T-helper 2 cell treated with Interferon-gamma antibody and Interleukin-4, amounts not matched to agents 5 μg/mL and 100 μg/mL, for 36 hours (primary cell): Measurements from ENCODE around the gene SENP7.
A peak's percentile ranks its signal among the peaks of the same experiment; 100 is the strongest.
"Not testable (repeated sequence)": the region's sequence is repeated elsewhere in the genome, so short reads cannot be mapped to it uniquely, and the experiment has no call there.

Source experiments
- DNase-seq: peaks from one replicate; pipeline ENCODE4 v3.0.0; 2021; ENCODE audit warnings: low spot score
- H3K27ac Mint-ChIP-seq: one replicate; pipeline ENCODE4 v1.8.0; 2021; ENCODE audit warnings: mild to moderate bottlenecking, mixed read lengths
- H3K27me3 Mint-ChIP-seq: one replicate; pipeline ENCODE4 v1.8.0; 2021; ENCODE audit warnings: low read depth, mixed read lengths
- H3K36me3 Mint-ChIP-seq: one replicate; pipeline ENCODE4 v1.8.0; 2021; ENCODE audit warnings: low read depth, mixed read lengths
- H3K4me1 Mint-ChIP-seq: one replicate; pipeline ENCODE4 v1.8.0; 2021; ENCODE audit warnings: low read depth, mixed read lengths
- H3K4me3 Mint-ChIP-seq: one replicate; pipeline ENCODE4 v1.8.0; 2022; ENCODE audit warnings: mild to moderate bottlenecking, moderate library complexity, mixed read lengths
- H3K9me3 Mint-ChIP-seq: one replicate; pipeline ENCODE4 v1.8.0; 2021; ENCODE audit warnings: mixed read lengths

SENP7 gene

GRCh38 chr3:101512646-101513418, at the start of gene SENP7:
Gene SENP7 (minus strand): TSS chr3:101513212. CDS start chr3:101513130, 82 bp downstream.
- H3K36me3 Mint-ChIP-seq = peaks cover 22% of the 10 kb centered on the region
- peak within 1 kb of the TSS; percentile 99 for H3K27ac Mint-ChIP-seq
- peak within 1 kb of the TSS; percentile 100 for H3K4me3 Mint-ChIP-seq
- no peaks in the 10 kb centered on the region for H3K9me3 Mint-ChIP-seq
- H3K4me1 Mint-ChIP-seq = peaks cover 27% of the 10 kb centered on the region
- no peaks in the 10 kb centered on the region for H3K27me3 Mint-ChIP-seq
- peak; percentile 77 for DNase-seq

DNA sequence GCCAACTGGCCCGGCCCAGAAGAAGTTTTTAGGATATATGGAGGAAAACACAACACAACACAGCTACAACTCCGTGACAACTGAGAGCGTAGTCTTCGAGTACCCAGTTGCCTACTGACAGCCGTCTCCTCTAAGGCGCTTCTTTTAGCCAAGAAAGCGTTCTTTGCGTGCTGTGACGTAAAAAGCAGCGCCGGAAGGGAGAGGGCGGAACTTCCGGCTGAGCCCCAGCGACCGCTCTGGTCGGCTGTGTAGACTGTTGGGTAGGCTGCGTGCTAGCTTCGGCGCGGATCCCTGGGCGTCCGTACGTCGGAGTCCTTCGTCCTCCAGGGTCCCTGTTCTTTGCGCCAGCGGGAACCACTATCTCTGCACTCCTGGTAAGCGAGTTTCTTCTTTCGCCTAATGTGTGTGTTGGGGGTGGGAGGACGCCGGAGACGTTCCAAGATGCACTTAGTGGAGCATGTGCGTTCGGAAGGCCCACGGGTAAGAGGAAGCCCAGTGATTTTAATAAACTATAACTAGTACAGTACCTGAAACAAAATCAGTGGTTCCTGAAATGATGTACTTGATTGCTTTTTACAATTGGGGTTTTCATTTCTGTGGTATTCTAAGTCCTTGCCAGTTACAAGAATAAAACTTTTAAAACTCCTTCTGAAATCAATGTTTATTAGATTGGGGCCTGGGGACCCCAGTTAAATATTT, 48.8 kb upstream of the SENP7 start, which contains the start of gene TRMT10C:
Gene TRMT10C (plus strand): TSS at position 239 of the 699 bp plus-strand sequence. CDS start 2,914 bp downstream, outside the sequence.
- peak; percentile 91 for DNase-seq
- Mint-ChIP-seq H3K4me3 (peak within 1 kb of the TSS; percentile 99), H3K4me1 (peaks cover 18% of the 10 kb centered on the region), H3K9me3 (no peaks in the 10 kb centered on the region), H3K27me3 (peaks cover under 1% of the 10 kb centered on the region), H3K36me3 (peaks cover 37% of the 10 kb centered on the region), H3K27ac (peak within 1 kb of the TSS; percentile 98)

GRCh38 chr3:101556064-101556463, 43.1 kb upstream of the SENP7 start:
- Mint-ChIP-seq H3K27me3 (peaks cover 14% of the 10 kb centered on the region), H3K4me3 (no peak overlapping the region), H3K9me3 (no peaks in the 10 kb centered on the region), H3K27ac (no peak overlapping the region), H3K36me3 (no peaks in the 10 kb centered on the region), H3K4me1 (peaks cover 4% of the 10 kb centered on the region)
- DNase-seq = no peak

GRCh38 chr3:101553381-101553780, 40.4 kb upstream of the SENP7 start:
- H3K36me3 Mint-ChIP-seq, H3K4me3 Mint-ChIP-seq, H3K4me1 Mint-ChIP-seq: not testable (repeated sequence)

GRCh38 chr3:101551359-101552081, 38.5 kb upstream of the SENP7 start:
- not testable (repeated sequence) for H3K4me3 Mint-ChIP-seq, H3K36me3 Mint-ChIP-seq, H3K27ac Mint-ChIP-seq, DNase-seq, H3K9me3 Mint-ChIP-seq
- H3K27me3 Mint-ChIP-seq = peaks cover 10% of the 10 kb centered on the region
- H3K4me1 Mint-ChIP-seq = peaks cover 20% of the 10 kb centered on the region

More at GRCh38 chr3:101553381-101553780, 40.4 kb upstream of the SENP7 start:
- not testable (repeated sequence) for H3K9me3 Mint-ChIP-seq, DNase-seq, H3K27ac Mint-ChIP-seq
- peaks cover 14% of the 10 kb centered on the region for H3K27me3 Mint-ChIP-seq

DNA sequence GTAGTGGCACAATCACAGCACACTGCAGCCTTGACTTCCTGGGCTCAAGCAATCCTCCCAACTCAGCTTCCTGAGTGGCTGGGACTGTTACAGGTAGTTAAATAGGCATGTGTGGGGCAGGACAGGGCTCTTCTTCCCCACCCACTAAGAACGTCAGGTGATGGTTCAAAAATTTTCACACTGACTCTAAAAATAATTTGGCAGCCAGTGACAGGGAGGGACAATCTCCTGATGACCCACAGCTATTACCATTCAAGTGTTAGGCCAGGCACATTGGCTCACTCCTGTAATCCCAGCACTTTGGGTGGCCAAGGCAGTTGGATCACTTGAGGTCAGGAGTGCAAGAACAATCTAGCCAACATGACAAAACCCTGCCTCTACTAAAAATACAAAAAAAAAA, 36.5 kb upstream of the SENP7 start:
- Mint-ChIP-seq H3K4me3 (no peak overlapping the region), H3K27me3 (no peaks in the 10 kb centered on the region), H3K27ac (no peak overlapping the region), H3K4me1 (peaks cover 24% of the 10 kb centered on the region), H3K36me3 (no peaks in the 10 kb centered on the region), H3K9me3 (no peaks in the 10 kb centered on the region)
- no peak for DNase-seq

- Mint-ChIP-seq H3K27me3 (no peaks in the 10 kb centered on the region), H3K36me3 (peaks cover 4% of the 10 kb centered on the region), H3K4me1 (peaks cover 32% of the 10 kb centered on the region), H3K27ac (no peak overlapping the region), H3K4me3 (no peak overlapping the region), H3K9me3 (peaks cover 4% of the 10 kb centered on the region)
- no peak for DNase-seq
Measured at GRCh38 chr3:101548527-101549105, 35.6 kb upstream of the SENP7 start.

DNA sequence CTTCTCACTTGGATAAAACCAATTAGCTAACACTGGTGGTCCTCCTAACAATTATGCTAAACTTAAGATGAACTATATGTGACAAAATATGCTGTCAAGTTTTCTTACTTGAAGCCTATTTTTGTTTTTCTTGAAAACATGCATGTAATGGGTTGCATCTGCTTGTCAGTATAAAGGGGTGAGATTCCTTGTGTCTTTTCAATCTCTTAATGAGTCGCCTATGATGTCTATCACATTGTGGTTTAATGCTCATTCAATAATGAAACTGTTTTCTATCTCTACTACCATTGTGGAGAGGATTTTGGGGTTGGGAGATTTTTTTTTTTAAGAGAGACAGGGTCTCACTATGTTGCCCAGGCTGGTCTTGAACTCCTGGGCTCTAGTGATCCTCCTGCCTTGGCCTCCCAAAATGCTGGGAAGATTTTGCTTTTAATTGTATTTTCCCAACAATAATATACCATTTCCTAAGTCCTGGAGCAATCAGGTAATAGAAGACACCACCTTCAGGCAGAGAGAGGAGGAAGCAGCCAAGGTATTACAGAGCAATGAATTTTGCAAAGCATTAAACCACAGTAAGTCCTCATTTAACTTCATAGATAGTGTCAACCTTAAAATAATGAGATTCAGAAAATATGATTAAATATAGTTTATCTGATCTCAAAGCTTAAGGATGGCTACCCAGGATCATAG, 31.3 kb upstream of the SENP7 start:
- Mint-ChIP-seq H3K9me3 (peaks cover 8% of the 10 kb centered on the region), H3K4me1 (peaks cover 47% of the 10 kb centered on the region), H3K27me3 (no peaks in the 10 kb centered on the region), H3K36me3 (peaks cover 10% of the 10 kb centered on the region), H3K4me3 (peak overlapping the region; percentile 57), H3K27ac (peak overlapping the region; percentile 85)
- DNase-seq = no peak

- peaks cover 8% of the 10 kb centered on the region for H3K9me3 Mint-ChIP-seq
- peak overlapping the region; percentile 84 for H3K27ac Mint-ChIP-seq
- no peak for DNase-seq
- peaks cover 38% of the 10 kb centered on the region for H3K4me1 Mint-ChIP-seq
- H3K27me3 Mint-ChIP-seq = peaks cover 9% of the 10 kb centered on the region
- H3K4me3 Mint-ChIP-seq = peak overlapping the region; percentile 69
- H3K36me3 Mint-ChIP-seq = peaks cover 10% of the 10 kb centered on the region
Measured at GRCh38 chr3:101542957-101543356, 29.9 kb upstream of the SENP7 start.

- not testable (repeated sequence) for H3K4me3 Mint-ChIP-seq, H3K4me1 Mint-ChIP-seq, DNase-seq, H3K27ac Mint-ChIP-seq, H3K9me3 Mint-ChIP-seq, H3K36me3 Mint-ChIP-seq
- peaks cover 13% of the 10 kb centered on the region for H3K27me3 Mint-ChIP-seq
Measured at GRCh38 chr3:101536955-101537354, 23.9 kb upstream of the SENP7 start.

GRCh38 chr3:101536266-101536665, 23.3 kb upstream of the SENP7 start:
- Mint-ChIP-seq H3K36me3 (peaks cover 3% of the 10 kb centered on the region), H3K9me3 (no peaks in the 10 kb centered on the region), H3K4me1 (peaks cover 11% of the 10 kb centered on the region), H3K27ac (no peak overlapping the region), H3K4me3 (no peak overlapping the region), H3K27me3 (peaks cover 13% of the 10 kb centered on the region)
- no peak for DNase-seq

GRCh38 chr3:101535221-101535620, 22.2 kb upstream of the SENP7 start:
- Mint-ChIP-seq H3K4me1 (peaks cover 20% of the 10 kb centered on the region), H3K27ac (no peak overlapping the region), H3K4me3 (no peak overlapping the region), H3K27me3 (peaks cover 13% of the 10 kb centered on the region), H3K36me3 (peaks cover 3% of the 10 kb centered on the region), H3K9me3 (peaks cover under 1% of the 10 kb centered on the region)
- no peak for DNase-seq

GRCh38 chr3:101533603-101533968, 20.6 kb upstream of the SENP7 start:
- peaks cover 7% of the 10 kb centered on the region for H3K36me3 Mint-ChIP-seq

More at GRCh38 chr3:101533603-101533968, 20.6 kb upstream of the SENP7 start:
- no peak overlapping the region for H3K27ac Mint-ChIP-seq
- H3K9me3 Mint-ChIP-seq = peaks cover 12% of the 10 kb centered on the region
- H3K27me3 Mint-ChIP-seq = peaks cover 8% of the 10 kb centered on the region
- DNase-seq = no peak
- H3K4me3 Mint-ChIP-seq = no peak overlapping the region
- H3K4me1 Mint-ChIP-seq = peaks cover 28% of the 10 kb centered on the region
